ENCODE results near the gene ANGPTL4. TPM values are rescaled to one million over a fixed set of nuclear protein-coding genes. Genes with fewer than 3 reads are reported as not detected.
A peak's percentile ranks its signal among the peaks of the same experiment; 100 is the strongest.
"Not testable (repeated sequence)": the region's sequence is repeated elsewhere in the genome, so short reads cannot be mapped to it uniquely, and the experiment has no call there.

The ANGPTL4 gene
- polyA plus RNA-seq, 2 donors = 27.2 to 126 TPM

DNA sequence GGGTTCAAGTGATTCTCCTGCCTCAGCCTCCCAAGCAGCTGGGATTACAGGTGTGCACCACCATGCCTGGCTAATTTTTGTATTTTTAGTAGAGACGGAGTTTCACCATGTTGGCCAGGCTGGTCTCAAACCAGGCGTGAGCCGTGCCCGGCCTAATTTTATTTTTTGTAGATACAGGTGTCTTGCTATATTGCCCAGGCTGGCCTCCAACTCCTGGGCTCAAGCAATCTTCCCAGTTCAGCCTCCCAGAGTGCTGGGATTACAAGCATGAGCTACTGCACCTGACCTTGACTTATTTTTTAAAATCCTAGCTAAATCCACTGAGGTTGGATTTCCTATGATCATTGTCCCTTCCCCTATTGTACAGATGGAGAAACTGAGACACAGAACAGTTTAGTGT lies 22.5 kb upstream of the ANGPTL4 start:
- H3K36me3 ChIP-seq (ENCODE audit: control insufficient read depth in 2 of 2, insufficient read depth in 2 of 2, low read length in 1 of 2); H3K27me3 ChIP-seq (ENCODE audit: control insufficient read depth in 1 of 2, insufficient read depth in 2 of 2, low read length in 2 of 2); H3K9me3 ChIP-seq (ENCODE audit: control insufficient read depth in 2 of 2, insufficient read depth in 1 of 2, low read depth in 1 of 2, low read length in 1 of 2); H3K27ac ChIP-seq (ENCODE audit: low read depth in 2 of 2, low read length in 1 of 2); H3K4me3 ChIP-seq (ENCODE audit: low read depth in 1 of 2, low read length in 2 of 2): not testable (repeated sequence)
- peaks cover 2 to 10% of the 10 kb centered on the region in 2 donors for H3K4me1 ChIP-seq (ENCODE audit: control insufficient read depth in 2 of 2, insufficient read depth in 2 of 2, low read length in 1 of 2)
- WGBS, 2 donors = 95 to 97% methylated on average over 4 of the region's 4 CpGs

DNA sequence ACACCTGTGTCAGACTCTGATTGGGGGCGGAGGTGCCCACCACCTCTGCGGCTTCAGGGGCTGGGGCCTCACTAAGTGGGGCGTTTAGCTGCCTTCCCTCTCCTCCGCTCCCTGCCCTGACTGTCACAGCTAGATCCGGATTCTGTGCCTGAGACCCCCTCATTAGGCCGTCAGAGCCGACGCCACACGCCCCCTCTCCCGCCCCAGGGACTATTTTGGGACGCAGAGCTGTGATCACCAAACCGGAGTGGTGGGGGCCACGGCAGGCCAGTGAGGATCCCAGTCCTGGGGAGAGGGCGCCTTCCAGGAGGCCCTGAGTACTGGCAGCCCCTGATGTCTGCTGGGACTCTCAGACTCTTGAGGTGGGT lies 21.7 kb upstream of the ANGPTL4 start:
- H3K4me1 ChIP-seq (ENCODE audit: control insufficient read depth in 2 of 2, insufficient read depth in 2 of 2, low read length in 1 of 2) = peaks cover 2 to 10% of the 10 kb centered on the region in 2 donors
- peaks cover 0 to 4% of the 10 kb centered on the region in 2 donors for H3K27me3 ChIP-seq (ENCODE audit: control insufficient read depth in 1 of 2, insufficient read depth in 2 of 2, low read length in 2 of 2)
- H3K36me3 ChIP-seq (ENCODE audit: control insufficient read depth in 2 of 2, insufficient read depth in 2 of 2, low read length in 1 of 2) = no peaks in the 10 kb centered on the region
- WGBS, 2 donors = 34 to 39% methylated on average over 14 of the region's 14 CpGs
- peak overlapping the region in 1 of 2 donors; percentile 18 for H3K4me3 ChIP-seq (ENCODE audit: low read depth in 1 of 2, low read length in 2 of 2)
- peak overlapping the region; percentile 12 to 37 for H3K27ac ChIP-seq (ENCODE audit: low read depth in 2 of 2, low read length in 1 of 2)
- no peaks in the 10 kb centered on the region for H3K9me3 ChIP-seq (ENCODE audit: control insufficient read depth in 2 of 2, insufficient read depth in 1 of 2, low read depth in 1 of 2, low read length in 1 of 2)

DNA sequence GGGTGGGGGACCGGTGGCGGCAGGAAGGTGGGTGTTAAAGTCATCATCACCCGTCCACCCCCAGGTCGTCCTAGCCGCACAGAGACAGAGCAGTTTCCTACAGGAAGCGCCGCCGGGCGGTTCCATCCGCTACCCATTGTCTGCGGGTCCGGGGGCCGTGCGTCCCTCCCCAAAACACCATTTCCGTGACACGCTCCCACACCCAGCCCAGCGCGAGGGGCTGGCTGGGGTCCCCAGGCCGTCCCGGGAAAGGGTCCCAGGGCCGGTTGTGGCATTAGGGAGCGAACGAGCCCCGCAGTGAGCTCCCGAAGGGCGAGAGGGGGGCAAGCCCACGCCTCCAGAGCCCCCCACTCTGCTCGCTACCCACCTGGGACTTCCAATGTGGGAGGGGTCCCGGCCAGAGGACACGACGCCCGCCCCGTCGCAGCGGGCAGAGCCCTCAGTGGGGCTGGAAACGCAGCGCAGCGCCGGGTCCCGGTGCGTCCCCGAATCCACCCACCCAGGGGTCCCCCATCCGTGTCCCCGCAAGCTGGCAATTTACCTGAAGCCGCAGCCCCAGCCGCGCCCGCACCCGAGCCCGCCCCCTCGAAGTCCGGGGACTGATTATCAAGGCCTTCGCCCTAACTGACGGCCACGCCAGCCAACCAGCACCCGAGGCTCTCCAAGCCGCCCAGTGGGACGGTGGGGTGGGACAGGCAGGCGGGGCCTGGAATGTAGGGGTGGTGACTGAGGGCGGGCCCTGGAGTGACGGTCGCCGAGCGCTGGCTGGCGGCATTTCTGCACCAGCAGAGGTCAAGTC lies 21.1 kb upstream of the ANGPTL4 start, which contains the start of gene KANK3:
Gene KANK3 (minus strand): TSS at position 579 of the 799 bp plus-strand sequence. CDS start 5,434 bp downstream, outside the sequence.
- Histone ChIP-seq H3K27me3 (ENCODE audit: control insufficient read depth in 1 of 2, insufficient read depth in 2 of 2, low read length in 2 of 2) (peaks cover 0 to 4% of the 10 kb centered on the region in 2 donors), H3K36me3 (ENCODE audit: control insufficient read depth in 2 of 2, insufficient read depth in 2 of 2, low read length in 1 of 2) (no peaks in the 10 kb centered on the region), H3K9me3 (ENCODE audit: control insufficient read depth in 2 of 2, insufficient read depth in 1 of 2, low read depth in 1 of 2, low read length in 1 of 2) (no peaks in the 10 kb centered on the region), H3K4me1 (ENCODE audit: control insufficient read depth in 2 of 2, insufficient read depth in 2 of 2, low read length in 1 of 2) (peaks cover 0 to 10% of the 10 kb centered on the region in 2 donors), H3K27ac (ENCODE audit: low read depth in 2 of 2, low read length in 1 of 2) (peak within 1 kb of the TSS; percentile 67 to 75), H3K4me3 (ENCODE audit: low read depth in 1 of 2, low read length in 2 of 2) (peak within 1 kb of the TSS; percentile 38 to 61)
- 4 to 5% methylated on average over 59 to 65 of the region's 65 CpGs for WGBS, 2 donors

DNA sequence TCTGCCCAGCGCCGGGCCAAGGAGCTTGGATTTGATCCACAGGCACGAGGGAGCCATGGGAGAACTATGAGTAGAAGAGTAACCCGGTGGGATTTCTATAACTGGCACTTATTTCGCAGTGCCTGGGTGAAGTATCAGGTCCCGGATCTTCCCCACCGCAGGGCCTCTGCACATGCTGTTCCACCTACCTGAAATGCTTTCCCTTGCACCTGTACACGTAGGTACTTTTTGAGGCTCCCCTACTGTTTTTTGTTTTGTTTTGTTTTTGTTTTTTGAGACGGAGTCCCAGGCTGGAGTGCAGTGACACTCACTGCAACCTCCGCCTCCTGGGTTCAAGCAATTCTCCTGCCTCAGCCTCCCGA lies 20.5 kb upstream of the ANGPTL4 start:
- Histone ChIP-seq H3K4me3 (ENCODE audit: low read depth in 1 of 2, low read length in 2 of 2) (peak overlapping the region; percentile 38 to 61), H3K4me1 (ENCODE audit: control insufficient read depth in 2 of 2, insufficient read depth in 2 of 2, low read length in 1 of 2) (peaks cover 0 to 10% of the 10 kb centered on the region in 2 donors), H3K36me3 (ENCODE audit: control insufficient read depth in 2 of 2, insufficient read depth in 2 of 2, low read length in 1 of 2) (no peaks in the 10 kb centered on the region), H3K27me3 (ENCODE audit: control insufficient read depth in 1 of 2, insufficient read depth in 2 of 2, low read length in 2 of 2) (peaks cover 0 to 4% of the 10 kb centered on the region in 2 donors), H3K27ac (ENCODE audit: low read depth in 2 of 2, low read length in 1 of 2) (no peak overlapping the region), H3K9me3 (ENCODE audit: control insufficient read depth in 2 of 2, insufficient read depth in 1 of 2, low read depth in 1 of 2, low read length in 1 of 2) (no peaks in the 10 kb centered on the region)
- WGBS, 2 donors = 38 to 40% methylated on average over 11 of the region's 11 CpGs

DNA sequence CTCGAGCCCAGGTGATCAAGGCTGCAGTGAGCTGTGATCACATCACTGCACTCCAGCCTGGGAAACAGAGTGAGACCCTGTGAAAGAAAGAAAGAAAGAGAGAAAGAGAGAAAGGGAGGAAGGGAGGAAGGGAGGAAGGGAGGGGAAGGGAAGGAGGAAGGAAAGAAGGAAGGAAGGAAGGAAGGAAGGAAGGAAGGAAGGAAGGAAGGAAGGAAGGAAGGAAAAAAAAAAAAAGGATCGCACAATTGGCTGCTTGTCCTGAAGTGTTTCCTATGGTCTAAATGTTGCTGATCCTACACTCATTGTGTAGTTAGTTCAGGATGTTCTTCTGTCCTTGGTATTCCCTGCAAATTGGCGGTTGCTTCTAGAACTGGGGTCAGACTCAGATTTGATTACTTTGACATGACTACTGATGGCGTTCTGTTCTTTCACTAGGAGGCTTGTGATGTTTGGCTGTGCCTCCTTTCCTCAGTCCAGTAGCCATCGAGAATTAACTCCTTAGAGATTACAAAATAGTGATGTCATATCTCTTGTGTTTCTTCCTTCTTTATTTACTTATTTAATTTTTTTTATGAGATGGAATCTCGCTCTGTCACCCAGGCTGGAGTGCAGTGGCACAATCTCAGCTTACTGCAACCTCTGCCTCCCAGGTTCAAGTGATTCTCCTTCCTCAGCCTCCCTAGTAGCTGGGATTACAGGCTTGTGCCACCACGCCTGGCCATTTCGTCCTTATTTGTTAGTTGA lies 14.2 kb upstream of the ANGPTL4 start:
- not testable (repeated sequence) for H3K27me3 ChIP-seq (ENCODE audit: control insufficient read depth in 1 of 2, insufficient read depth in 2 of 2, low read length in 2 of 2)
- WGBS, 2 donors = 70 to 71% methylated on average over 8 of the region's 8 CpGs

DNA sequence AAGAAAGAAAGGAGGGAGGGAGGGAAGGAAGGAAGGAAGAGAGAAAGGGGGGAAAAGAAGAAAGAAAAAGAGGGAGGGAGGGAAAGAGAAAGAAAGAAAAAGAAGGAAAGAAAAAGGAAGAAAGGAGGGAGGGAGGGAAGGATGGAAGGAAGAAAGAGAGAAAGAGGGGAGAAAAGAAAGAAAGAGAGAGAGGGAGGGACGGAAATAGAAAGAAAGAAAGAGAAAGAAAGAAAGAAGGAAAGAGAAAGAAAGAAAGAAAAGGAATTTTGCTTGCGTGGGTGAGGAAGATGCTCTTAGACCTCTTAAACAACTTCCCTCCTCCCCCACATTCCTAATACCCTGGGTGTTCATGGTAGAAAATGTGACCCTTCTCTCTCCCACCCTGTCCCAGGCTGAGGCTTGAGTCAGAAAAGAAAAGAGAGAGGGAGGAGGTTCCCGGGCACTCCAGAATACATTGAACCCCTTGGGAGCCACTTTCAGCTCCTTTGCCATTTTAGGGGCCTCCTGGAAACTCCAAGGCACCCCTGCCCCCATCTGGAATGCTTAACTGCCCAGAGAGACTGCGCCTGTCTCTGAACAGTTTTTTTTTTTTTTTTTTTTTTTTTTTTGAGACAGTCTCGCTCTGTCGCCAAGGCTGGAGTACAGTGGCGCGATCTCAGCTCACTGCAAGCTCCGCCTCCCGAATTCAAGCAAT lies 11.7 kb upstream of the ANGPTL4 start:
- Histone ChIP-seq H3K4me3 (ENCODE audit: low read depth in 1 of 2, low read length in 2 of 2) (no peak overlapping the region), H3K9me3 (ENCODE audit: control insufficient read depth in 2 of 2, insufficient read depth in 1 of 2, low read depth in 1 of 2, low read length in 1 of 2) (peaks cover 0 to 3% of the 10 kb centered on the region in 2 donors), H3K36me3 (ENCODE audit: control insufficient read depth in 2 of 2, insufficient read depth in 2 of 2, low read length in 1 of 2) (no peaks in the 10 kb centered on the region), H3K4me1 (ENCODE audit: control insufficient read depth in 2 of 2, insufficient read depth in 2 of 2, low read length in 1 of 2) (no peaks in the 10 kb centered on the region), H3K27me3 (ENCODE audit: control insufficient read depth in 1 of 2, insufficient read depth in 2 of 2, low read length in 2 of 2) (no peaks in the 10 kb centered on the region), H3K27ac (ENCODE audit: low read depth in 2 of 2, low read length in 1 of 2) (no peak overlapping the region)
- WGBS, 2 donors = 25 to 38% methylated on average over 10 of the region's 10 CpGs

More for the DNA sequence above, 14.2 kb upstream of the ANGPTL4 start:
- H3K4me3 ChIP-seq (ENCODE audit: low read depth in 1 of 2, low read length in 2 of 2); H3K4me1 ChIP-seq (ENCODE audit: control insufficient read depth in 2 of 2, insufficient read depth in 2 of 2, low read length in 1 of 2); H3K9me3 ChIP-seq (ENCODE audit: control insufficient read depth in 2 of 2, insufficient read depth in 1 of 2, low read depth in 1 of 2, low read length in 1 of 2); H3K27ac ChIP-seq (ENCODE audit: low read depth in 2 of 2, low read length in 1 of 2); H3K36me3 ChIP-seq (ENCODE audit: control insufficient read depth in 2 of 2, insufficient read depth in 2 of 2, low read length in 1 of 2): not testable (repeated sequence)

DNA sequence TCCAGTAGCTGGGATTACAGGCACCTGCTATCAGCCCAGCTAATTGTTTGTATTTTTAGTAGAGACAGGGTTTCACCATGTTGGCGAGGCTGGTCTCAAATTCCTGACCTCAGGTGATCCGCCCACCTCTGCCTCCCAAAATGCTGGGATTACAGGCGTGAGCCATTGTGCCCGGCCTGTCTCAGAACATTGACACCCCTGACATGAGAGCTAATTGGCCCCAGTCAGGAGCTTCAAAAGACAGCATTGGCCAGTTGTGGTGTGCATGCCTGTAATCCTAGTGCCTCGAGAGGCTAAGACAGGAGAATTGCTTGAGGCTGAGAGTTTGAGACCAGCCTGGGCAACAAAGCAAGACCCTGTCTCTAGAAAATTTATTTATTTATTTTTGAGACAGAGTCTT lies 11.1 kb upstream of the ANGPTL4 start:
- H3K27ac ChIP-seq (ENCODE audit: low read depth in 2 of 2, low read length in 1 of 2); H3K27me3 ChIP-seq (ENCODE audit: control insufficient read depth in 1 of 2, insufficient read depth in 2 of 2, low read length in 2 of 2); H3K4me1 ChIP-seq (ENCODE audit: control insufficient read depth in 2 of 2, insufficient read depth in 2 of 2, low read length in 1 of 2); H3K9me3 ChIP-seq (ENCODE audit: control insufficient read depth in 2 of 2, insufficient read depth in 1 of 2, low read depth in 1 of 2, low read length in 1 of 2); H3K4me3 ChIP-seq (ENCODE audit: low read depth in 1 of 2, low read length in 2 of 2); H3K36me3 ChIP-seq (ENCODE audit: control insufficient read depth in 2 of 2, insufficient read depth in 2 of 2, low read length in 1 of 2): not testable (repeated sequence)
- 41 to 43% methylated on average over 5 of the region's 5 CpGs for WGBS, 2 donors

DNA sequence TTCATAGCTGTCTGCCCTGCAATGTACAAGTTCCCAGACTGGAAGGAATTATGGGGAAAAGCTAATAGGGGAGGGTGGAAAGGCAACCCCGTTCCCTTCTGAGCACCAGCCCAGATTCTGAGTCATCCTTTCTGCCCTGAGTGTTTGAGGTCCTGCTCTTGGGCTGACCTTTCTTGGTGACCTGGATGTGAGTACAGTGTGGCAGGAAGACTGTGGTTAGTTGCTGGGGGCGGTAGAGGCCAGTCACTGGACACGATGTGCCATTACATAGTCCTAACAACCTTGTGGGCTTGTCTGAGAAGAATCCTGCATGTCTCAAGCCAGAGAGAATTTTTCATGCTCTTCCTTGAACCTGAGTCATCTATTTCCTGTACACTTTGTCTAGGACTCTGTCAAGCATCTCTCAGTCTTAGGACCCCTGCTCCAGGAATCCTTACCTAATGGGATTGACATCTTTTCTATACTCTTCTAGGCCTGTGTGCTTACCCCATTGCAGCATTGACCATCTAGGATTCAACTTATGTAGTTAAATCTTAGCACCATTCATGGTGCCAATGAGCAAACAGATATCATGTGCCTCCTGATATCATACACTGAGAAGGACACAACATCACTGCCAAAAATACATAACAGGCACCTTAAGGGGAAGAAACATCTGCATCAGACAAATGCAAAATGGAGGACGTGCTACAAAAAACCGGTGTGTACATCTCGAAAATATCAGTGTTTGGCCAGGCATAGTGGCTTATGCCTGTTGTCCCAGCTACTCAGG lies 8.1 kb upstream of the ANGPTL4 start:
- no peaks in the 10 kb centered on the region for H3K27me3 ChIP-seq (ENCODE audit: control insufficient read depth in 1 of 2, insufficient read depth in 2 of 2, low read length in 2 of 2)
- no peak overlapping the region for H3K4me3 ChIP-seq (ENCODE audit: low read depth in 1 of 2, low read length in 2 of 2)
- peaks cover 0 to 3% of the 10 kb centered on the region in 2 donors for H3K9me3 ChIP-seq (ENCODE audit: control insufficient read depth in 2 of 2, insufficient read depth in 1 of 2, low read depth in 1 of 2, low read length in 1 of 2)
- 68 to 69% methylated on average over 6 of the region's 6 CpGs for WGBS, 2 donors
- no peaks in the 10 kb centered on the region for H3K36me3 ChIP-seq (ENCODE audit: control insufficient read depth in 2 of 2, insufficient read depth in 2 of 2, low read length in 1 of 2)
- H3K27ac ChIP-seq (ENCODE audit: low read depth in 2 of 2, low read length in 1 of 2) = no peak overlapping the region
- H3K4me1 ChIP-seq (ENCODE audit: control insufficient read depth in 2 of 2, insufficient read depth in 2 of 2, low read length in 1 of 2) = no peaks in the 10 kb centered on the region

DNA sequence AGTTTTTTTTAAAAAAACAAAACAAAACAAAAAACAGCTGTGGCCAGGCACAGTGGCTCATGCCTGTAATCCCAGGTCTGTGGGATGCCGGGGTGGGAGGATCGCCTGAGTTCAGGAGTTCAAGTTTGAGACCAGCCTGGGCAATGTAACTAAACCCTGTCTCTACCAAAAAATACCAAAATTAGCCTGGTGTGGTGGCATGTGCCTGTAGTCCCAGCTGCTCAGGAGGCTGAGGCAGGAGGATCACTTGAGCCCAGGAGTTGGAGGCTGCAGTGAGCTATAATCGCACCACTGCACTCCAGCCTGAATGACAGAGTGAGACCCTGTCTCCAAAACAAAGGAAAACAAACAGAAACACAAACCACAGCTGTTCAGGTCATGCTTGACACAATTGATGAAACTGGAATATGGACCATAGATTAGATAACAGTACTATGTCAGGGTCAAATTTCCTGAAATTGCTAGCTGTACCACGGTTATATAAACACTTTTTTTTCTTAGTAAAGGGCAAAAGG lies 6.9 kb upstream of the ANGPTL4 start:
- Histone ChIP-seq H3K27ac (ENCODE audit: low read depth in 2 of 2, low read length in 1 of 2) (no peak overlapping the region), H3K27me3 (ENCODE audit: control insufficient read depth in 1 of 2, insufficient read depth in 2 of 2, low read length in 2 of 2) (no peaks in the 10 kb centered on the region), H3K4me1 (ENCODE audit: control insufficient read depth in 2 of 2, insufficient read depth in 2 of 2, low read length in 1 of 2) (no peaks in the 10 kb centered on the region), H3K9me3 (ENCODE audit: control insufficient read depth in 2 of 2, insufficient read depth in 1 of 2, low read depth in 1 of 2, low read length in 1 of 2) (peaks cover 0 to 3% of the 10 kb centered on the region in 2 donors), H3K36me3 (ENCODE audit: control insufficient read depth in 2 of 2, insufficient read depth in 2 of 2, low read length in 1 of 2) (no peaks in the 10 kb centered on the region), H3K4me3 (ENCODE audit: low read depth in 1 of 2, low read length in 2 of 2) (no peak overlapping the region)
- 65 to 74% methylated on average over 4 of the region's 4 CpGs for WGBS, 2 donors
